ENCODE measurements around the gene RARG.

The RARG gene

GRCh38 chr12:53222806-53223261, 9.2 kb downstream of the RARG start:
- DNase-seq = peak; percentile 66

- DNase-seq = peak; percentile 73
These were observed 9.8 kb downstream of the RARG start for GRCh38 chr12:53222170-53222721.

GRCh38 chr12:53221203-53222080, 10.6 kb downstream of the RARG start:
- DNase-seq = peak; percentile 87

GRCh38 chr12:53220694-53221202, 11.3 kb downstream of the RARG start:
- DNase-seq = peak; percentile 94

GRCh38 chr12:53219956-53220693, 11.9 kb downstream of the RARG start:
- peak; percentile 90 for DNase-seq

GRCh38 chr12:53219292-53219955, 12.6 kb downstream of the RARG start:
- DNase-seq = peak; percentile 68

- DNase-seq = peak; percentile 48
These were observed 13.3 kb downstream of the RARG start for GRCh38 chr12:53218551-53219291.

GRCh38 chr12:53217931-53218307, 14.1 kb downstream of the RARG start:
- DNase-seq = no peak

- no peak for DNase-seq
These were observed 14.7 kb downstream of the RARG start for GRCh38 chr12:53217051-53217930.

GRCh38 chr12:53215497-53215896, 16.5 kb downstream of the RARG start:
- DNase-seq = no peak

GRCh38 chr12:53214687-53215455, 17.1 kb downstream of the RARG start:
- DNase-seq = no peak

GRCh38 chr12:53214221-53214620, 17.8 kb downstream of the RARG start:
- no peak for DNase-seq

- peak; percentile 93 for DNase-seq
These were observed 18.7 kb downstream of the RARG start for GRCh38 chr12:53213348-53213747.

- DNase-seq = no peak
These were observed 19.1 kb downstream of the RARG start for GRCh38 chr12:53212931-53213330.

- DNase-seq = no peak
These were observed 20.3 kb downstream of the RARG start for GRCh38 chr12:53211476-53212381.

GRCh38 chr12:53210843-53211242, 21.2 kb downstream of the RARG start:
- no peak for DNase-seq

GRCh38 chr12:53208877-53209463, 23.0 kb downstream of the RARG start:
- DNase-seq = no peak

GRCh38 chr12:53208435-53208834, 23.6 kb downstream of the RARG start:
- no peak for DNase-seq

- no peak for DNase-seq
These were observed 25.0 kb downstream of the RARG start, which contains the start of gene ITGB7 for GRCh38 chr12:53207042-53207441. Gene ITGB7, minus strand, starts transcription at chr12:53207251. Its CDS starts 6,808 bp downstream, at chr12:53200443.
